ENCODE data around the gene RGS13.

Gene RGS13

DNA sequence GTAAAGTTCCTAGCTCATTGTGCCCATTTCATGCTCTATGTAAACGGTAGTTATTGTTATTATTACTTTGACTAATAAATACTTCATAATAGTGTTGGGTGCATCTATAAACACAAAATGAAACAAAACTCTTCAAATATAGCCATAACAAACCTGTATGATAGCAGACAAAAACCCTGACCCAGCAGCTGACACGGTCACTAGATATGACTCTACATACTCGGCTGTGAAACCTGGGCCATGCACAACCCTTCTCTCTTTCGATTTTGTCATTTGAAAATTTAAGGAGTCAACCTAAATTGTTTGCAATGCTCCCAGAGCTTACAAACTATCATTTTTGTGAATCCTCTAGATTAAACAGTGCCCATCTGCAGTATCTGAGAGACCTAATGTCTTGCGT is 8.0 kb upstream of the RGS13 start:
- no peak for DNase-seq

GRCh38 chr1:192628396-192629057 is 7.4 kb upstream of the RGS13 start:
- no peak for DNase-seq

- no peak for DNase-seq
Observed at GRCh38 chr1:192629612-192630011, 6.3 kb upstream of the RGS13 start.

DNA sequence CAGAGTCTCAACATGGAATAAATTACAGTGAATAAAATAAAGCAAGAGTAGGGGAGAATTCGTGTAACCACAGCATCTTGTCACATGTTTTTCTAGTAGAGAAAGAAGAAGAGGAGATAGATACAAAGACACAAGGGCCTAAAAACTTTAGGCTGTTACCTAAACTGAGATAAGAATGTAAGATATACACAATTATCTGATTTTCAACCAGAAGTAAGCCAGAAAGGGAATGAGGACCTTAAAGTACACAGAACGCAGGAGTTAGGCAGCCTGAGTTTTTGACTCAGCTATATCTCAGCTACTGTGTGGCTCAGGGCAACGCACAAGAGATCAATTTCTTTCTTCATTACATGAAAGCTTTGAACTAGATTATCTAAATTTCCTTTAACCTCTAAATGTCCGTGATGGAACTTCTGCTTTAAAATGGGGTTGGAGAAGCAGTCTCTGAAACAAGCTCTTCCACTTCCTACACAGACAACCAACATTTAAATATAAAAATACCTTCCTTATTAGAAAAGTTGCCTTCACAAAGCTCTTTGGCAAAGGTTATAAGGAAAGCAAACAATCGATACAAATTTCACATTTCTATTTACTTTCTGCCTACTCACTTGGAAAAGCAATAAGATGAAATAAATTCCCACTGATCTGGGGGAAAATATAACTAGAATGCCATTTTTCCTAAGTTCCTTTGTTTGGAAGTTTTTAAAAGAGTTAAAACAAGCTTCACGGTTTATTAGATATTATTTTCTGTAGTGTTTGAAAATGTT is 5.2 kb upstream of the RGS13 start:
- no peak for DNase-seq

DNA sequence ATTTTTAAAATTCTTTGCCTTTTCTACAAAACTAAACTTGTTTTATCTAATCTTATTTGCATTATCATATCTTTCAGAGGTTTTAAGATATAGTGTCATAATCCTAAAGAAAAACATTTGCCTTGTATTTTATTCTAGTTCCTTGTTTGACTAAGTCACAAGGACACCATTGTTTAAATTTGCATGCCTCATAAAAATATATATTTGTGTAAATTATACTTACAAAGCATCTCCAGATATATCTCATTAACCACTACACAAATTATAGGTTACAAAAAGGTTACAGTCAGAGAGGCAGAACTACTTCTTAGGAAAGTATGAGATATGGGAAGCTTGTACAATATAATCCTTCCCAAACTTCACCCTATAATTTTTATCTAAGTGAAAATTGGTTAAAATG is 4.2 kb upstream of the RGS13 start:
- no peak for DNase-seq

DNA sequence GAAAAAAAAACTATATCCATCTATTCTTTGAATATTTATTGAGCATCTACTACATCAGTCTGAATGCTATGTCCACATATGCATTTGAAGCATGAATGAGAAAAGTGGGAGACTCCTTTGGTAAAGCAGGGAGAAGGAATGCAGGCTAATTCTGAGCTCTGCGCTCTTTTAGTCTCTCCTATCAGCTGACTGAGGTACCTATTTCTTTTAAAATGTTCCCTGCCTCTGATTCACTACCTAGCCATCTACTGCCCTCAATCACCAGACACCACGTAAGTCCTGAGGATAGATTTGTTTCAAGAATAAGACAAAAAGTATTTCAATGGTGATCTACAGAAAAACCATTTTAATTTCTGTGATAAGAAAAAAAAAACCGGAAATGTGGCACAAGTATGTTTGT is 3.8 kb upstream of the RGS13 start:
- DNase-seq: no peak

GRCh38 chr1:192632641-192633532 is 3.1 kb upstream of the RGS13 start:
- no peak for DNase-seq

GRCh38 chr1:192633533-192634253 is 2.3 kb upstream of the RGS13 start:
- no peak for DNase-seq

- DNase-seq: no peak
Observed at GRCh38 chr1:192635041-192635440, 906 bp upstream of the RGS13 start.

GRCh38 chr1:192639607-192640368 is 3.8 kb downstream of the RGS13 start:
- no peak for DNase-seq

DNA sequence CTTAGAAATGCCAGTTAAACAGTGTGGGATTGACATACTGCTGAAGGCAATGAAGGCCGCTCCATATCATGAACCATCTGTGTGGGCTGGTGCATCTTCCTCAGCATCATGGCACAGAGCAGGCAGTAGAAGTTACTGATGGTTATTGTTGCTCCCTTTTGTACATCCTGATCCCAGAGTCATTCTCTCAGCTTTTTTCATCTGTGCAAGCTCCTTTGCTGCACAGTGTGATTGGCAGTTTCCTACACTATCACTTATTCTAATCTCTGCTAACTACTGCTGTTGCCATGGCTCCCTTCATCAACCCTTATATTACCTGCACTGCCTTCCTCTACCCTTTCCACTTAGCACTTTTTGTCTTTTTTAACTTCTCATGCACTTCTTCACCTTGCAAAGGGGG is 16.2 kb downstream of the RGS13 start:
- no peak for DNase-seq

DNA sequence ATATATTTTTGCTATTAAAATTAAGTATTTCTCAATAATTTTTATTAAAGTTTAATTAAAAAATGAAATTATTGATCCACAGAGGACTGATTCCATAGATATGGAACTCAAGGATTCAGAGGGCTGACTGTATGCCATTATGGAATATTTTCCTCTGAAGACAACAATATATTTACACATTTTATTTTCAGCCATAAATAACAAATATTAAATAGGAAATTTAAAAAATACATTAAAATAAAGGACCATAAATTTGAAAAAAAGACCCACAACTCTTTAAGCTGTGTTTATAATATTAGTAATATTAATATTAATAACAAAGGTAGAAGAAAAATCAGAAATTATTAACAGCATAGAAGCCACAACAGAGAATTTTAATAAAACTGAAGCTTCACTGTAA is 18.2 kb downstream of the RGS13 start:
- no peak for DNase-seq

DNA sequence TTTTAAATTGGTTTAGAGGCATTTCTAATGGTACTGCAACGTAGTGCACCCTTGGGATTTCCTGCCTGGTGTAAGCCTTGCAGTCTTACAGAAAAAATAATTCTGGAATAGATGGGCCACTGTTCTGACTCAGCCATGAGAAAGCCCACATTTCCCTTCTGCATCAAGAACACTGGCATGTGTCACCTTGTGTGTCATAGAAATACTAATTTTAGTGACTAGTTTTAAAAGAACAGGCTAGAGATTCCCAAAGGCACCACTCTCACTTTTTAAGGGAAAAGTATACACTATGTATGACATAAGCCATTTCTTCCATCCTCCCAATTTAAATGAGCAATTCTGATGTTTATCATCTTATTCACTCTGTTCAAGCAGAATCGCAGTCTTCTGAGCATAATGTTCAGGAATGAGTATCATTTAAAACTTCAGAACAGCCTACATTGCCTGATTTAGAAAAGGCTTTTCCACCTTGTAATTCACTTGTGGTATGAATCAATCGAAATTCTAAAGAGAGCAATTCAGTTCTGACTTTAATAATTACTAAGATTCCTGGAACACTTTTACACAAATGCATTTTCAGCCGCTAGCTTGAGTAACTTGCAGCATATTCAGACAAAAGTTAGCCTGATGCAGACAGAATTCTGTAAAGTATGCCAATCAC is 18.8 kb downstream of the RGS13 start:
- DNase-seq: no peak

- DNase-seq: no peak
Observed at GRCh38 chr1:192657760-192658159, 21.8 kb downstream of the RGS13 start.

DNA sequence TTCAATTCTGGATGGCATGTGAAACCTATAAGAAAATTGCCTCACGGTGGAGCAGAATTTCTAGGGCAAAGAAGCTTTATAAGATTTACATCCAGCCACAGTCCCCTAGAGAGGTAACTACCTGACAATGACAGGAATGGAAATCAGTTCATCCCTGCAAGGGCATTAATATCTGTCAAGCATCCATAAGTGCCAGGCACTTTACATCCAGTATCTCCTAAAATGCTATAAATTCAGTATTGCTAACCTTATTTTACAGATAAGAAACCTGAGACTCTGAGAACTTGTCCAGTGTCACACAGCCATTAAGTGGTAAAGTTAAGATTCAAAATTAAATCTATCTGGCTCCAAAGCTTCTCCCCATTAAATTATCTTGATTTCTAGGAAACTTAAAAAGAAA is 22.3 kb downstream of the RGS13 start:
- DNase-seq: no peak

DNA sequence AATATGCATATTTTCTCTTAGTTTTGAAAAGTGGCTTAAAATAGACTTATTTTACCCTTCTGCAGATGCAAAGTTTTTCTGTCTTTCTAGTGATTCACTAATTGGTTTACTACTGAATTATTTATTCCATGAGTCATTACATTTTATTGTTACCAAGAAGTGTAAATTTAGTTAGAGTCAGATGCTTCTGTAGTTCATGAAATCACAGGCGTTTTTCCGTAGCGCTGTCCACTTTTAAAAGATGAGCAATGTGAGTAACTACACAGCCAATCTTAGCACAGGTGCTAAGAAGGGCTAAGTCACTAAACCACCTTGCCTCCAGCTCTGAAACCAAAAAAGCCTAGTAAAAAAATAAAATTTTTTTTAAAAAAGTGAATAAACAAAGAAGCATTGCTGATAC is 24.7 kb downstream of the RGS13 start:
- DNase-seq: no peak

DNA sequence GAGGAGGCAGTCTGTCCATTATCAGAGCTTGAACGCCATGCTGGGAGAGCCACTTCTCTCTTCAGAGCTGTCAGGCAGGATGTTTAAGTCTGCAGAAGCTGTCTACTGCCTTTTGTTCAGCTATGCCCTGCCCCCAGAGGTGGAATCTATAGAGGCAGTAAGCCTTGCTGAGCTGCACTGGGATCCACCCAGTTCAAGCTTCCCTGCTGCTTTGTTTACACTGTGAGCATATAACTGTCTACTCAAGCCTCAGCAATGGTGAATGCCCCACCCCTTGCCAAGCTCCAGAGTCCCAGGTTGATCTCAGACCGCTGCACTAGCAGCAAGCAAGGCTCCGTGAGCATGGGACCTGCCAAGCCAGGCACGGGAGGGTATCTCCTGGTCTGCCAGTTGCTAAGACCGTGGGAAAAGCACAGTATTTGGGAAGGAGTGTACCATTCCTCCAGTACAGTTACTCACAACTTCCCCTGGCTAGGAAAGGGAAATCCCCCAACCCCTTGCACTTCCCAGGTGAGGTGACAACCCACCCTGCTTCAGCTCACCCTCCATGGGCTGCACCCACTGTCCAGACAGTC is 32.5 kb downstream of the RGS13 start:
- DNase-seq: no peak

- no peak for DNase-seq
Observed at GRCh38 chr1:192669174-192669573, 33.2 kb downstream of the RGS13 start.

DNA sequence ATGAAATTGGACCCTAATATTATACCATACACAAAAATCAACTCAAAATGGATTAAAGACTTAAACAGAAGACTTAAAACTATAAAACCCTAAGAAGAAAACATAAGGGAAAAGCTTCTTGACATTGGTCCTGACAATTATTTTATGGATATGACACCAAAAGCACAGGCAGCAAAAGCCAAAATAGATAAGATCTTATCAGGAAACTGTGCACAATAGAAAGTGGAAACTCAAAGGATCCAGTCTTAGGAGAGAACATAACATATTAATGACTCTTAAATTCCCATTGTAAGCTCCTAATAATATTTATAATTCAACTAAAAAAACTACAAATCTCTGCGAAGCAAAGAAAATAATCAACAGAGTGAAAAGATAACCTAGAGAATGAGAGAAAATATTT is 39.8 kb downstream of the RGS13 start:
- no peak for DNase-seq

DNA sequence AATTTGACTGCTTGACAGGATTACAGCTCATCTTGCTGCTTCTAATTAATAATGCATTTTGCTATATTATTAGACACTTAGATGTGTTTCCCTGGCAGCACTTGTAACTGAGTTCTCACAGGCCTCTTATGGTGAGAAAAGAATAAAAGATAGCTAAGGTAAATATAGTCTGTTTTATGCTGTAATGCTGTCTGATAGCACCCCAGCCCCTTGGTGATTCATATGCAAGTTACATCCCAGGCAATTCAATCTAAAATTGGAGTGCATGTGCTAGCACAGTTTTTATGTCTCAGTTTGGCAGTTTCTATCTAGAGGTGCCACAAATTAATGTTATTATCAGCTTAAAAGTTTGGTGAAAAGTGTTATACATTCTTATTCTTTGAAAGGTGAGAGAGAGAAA is 42.2 kb downstream of the RGS13 start:
- no peak for DNase-seq

GRCh38 chr1:192682335-192682734 is 46.4 kb downstream of the RGS13 start:
- no peak for DNase-seq

Data from NCI-H1436 treated with DMSO at 0.1 percent for 48 hours (cell line).